HG03045 (cell line): ENCODE results near the gene MCRIP2.

Source experiments
- ATAC-seq: cut with Tn5 transposase; IDR thresholded peaks from one replicate; pipeline ENCODE4 v1.9.1; 2021; ENCODE audit warnings: mild to moderate bottlenecking, moderate library complexity; ENCODE audit not compliant: unreplicated experiment

Gene MCRIP2

DNA sequence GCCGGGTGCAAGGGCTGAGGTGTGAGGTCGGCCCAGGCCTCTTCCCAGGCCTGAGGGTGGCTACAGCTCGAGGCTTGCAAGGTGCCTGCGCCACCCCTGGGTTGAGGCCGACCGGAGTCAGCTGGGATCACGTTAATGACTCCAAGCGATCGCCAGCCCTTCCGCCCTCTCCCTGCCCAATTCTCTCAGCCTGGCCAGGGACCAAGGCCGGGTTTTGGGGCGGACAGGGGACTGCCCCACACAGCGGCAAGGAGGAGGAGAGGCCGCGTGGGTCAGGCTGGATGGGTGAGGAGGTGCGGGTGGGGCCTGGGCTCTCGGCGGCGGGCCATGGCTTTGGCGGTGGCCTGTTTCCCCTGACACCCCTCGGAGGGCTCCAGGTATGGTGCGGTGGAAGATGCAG lies 51.7 kb downstream of the MCRIP2 start:
- no peak for ATAC-seq

DNA sequence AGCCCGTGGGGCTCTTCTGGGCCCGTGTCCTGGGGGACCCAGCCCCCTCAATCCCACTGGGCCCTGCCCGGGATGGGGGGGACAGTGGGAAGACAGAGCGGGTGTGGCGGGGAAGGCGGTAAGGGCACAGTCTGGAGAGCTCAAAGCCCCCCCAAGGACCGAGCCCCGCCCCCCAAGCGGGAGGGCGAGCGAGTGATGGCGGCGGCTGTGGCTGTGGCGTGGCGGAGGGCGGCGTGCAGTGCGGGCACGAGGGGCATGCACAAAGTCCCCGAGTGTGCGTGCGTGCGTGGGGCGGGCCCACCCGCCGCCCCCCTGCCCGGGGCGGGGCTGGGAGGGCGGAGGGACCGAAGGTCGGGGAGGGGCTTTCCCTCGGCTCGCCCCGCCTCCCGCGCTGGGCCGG lies 52.1 kb downstream of the MCRIP2 start:
- ATAC-seq = no peak

DNA sequence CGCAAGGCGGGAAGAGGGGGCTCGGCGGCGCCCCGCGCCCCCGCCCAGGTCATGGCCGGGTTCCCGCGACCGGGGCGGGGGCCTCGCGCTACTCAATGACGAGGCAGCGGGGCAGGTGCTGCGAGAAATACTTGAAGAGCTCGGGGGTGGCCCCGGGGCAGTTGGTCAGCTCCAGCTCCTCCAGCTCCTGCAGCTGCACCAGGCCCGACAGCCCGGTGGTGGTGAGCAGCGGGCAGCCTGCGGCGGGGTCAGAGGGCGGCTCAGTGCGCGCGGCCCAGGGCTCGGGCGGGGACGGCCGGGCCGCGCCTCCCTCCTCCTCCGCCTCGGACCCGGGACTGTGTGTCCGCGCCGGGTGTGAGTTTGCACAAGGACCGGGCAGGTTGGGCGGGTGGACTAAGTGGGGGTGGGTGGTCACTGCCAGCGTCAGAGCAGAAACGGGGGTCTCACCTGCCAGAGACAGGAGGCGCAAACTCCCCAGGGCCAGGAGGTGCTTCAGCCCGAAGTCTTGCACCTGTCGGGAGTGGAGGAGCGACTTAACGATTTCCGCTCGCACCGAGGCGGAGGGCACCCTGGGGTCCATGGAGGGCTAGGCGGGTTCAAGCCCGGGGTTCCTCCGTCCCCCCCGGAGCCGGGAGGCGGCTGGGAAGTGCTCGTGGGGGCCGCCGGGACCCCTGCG lies 52.7 kb downstream of the MCRIP2 start:
- ATAC-seq = no peak

DNA sequence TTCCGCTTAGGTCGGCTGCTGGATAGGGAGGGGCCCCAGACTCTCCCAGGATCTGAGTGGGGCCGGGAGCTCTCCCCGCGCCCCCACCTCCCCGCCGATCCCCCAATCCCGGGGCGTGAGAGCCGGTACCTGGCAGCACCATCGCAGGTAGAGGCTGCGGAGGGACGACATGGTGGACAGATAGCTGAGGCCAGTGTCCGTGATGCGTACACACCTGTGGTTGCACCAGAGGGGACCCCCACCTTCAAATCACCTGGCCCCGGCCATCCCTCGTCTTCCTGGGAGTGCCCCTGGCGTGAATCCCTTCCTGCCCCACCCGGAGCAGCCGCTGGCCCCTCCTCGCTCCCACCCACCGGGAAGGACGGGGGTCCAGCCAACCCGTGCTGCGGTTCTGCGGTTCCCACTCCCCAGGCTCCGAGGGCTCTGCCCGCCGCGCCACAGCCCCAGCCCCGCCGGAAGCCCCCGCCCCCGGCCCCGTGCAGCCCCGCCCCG lies 53.3 kb downstream of the MCRIP2 start:
- ATAC-seq = no peak

DNA sequence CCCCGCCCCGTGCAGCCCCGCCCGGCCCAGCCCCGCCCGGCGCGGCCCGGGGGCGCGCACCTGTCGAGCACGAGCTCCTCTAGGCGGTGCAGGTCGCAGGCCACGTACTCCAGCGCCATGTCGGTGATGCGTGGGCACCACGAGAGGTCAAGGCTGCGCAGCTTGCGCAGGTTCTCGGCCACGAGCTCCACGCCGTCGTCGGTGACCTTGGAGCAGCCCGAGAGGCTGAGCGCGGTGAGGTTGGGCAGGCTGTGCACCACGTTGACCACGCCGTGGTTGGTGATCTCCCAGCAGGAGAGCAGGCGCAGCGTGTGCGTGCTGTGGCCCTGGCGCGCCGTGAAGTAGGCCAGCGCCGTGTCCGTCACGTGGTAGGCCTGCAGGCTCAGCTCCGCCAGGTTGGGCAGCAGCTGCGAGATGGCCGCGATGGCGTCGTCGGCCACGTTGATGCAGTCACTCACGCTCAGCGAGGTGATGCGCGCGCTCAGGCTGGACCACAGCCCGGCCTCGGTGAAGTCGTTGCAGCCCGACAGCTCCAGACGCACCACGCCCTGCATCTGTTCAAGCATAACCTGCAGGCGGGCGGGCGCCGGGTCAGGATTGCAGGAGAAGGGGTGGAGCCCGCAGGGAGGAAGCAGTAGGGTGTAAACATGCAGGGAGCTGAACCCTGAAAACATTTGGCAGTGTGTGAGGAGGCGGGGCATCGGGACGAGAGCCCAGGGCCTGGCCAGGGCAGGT lies 53.9 kb downstream of the MCRIP2 start:
- ATAC-seq = no peak
